Measurements from ENCODE around the gene TSPEAR. TPM values are rescaled to one million over a fixed set of nuclear protein-coding genes. Genes with fewer than 3 reads are reported as not detected.
"Not testable (repeated sequence)": the region's sequence is repeated elsewhere in the genome, so short reads cannot be mapped to it uniquely, and the experiment has no call there.

TSPEAR gene
- total RNA-seq, 1 donor from 2014 or later = not detected

GRCh38 chr21:44684077-44684476 lies 27.3 kb downstream of the TSPEAR start:
- no peak for DNase-seq (ENCODE audit: low read depth)

- DNase-seq (ENCODE audit: low read depth) = no peak
Observed at GRCh38 chr21:44682580-44683151, 28.7 kb downstream of the TSPEAR start.

DNA sequence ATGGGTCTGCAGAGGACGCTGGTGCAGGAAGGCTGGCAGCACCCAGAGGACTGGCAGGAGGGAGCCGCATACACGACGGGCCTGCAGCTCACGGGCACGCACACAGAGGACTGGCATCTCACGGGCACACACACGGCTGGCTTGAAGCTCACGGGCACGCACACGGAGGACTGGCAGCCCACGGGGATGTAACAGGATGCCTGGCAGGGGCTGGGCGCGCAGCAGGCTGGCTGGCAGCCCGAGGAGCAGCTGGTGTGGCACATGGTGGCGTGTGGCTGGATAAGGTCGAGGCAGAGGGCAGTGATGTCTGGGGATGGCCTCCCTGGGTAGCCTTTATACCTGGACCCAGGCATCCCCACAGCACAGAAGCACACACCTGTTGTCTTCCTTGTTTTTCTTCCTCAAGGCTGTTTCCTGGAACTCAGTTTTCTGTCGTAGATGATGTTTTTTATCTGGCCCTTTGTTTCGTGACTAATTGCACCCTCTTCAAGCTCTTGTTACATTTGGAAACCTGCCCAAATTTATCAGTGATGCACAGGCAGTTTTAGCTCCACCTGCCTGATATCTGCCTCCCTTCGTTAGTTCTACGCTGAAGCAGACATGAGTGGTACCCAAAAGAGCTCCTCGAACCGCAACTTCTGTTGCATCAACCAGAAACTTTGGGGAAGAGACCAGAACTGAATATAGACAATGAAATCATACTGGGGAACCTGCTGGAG lies 29.4 kb downstream of the TSPEAR start, which contains the start of gene KRTAP12-1:
TSS of gene KRTAP12-1 (minus strand) at position 303 of the 719 bp plus-strand sequence. CDS start at position 263, 40 bp downstream.
- DNase-seq (ENCODE audit: low read depth) = no peak

DNA sequence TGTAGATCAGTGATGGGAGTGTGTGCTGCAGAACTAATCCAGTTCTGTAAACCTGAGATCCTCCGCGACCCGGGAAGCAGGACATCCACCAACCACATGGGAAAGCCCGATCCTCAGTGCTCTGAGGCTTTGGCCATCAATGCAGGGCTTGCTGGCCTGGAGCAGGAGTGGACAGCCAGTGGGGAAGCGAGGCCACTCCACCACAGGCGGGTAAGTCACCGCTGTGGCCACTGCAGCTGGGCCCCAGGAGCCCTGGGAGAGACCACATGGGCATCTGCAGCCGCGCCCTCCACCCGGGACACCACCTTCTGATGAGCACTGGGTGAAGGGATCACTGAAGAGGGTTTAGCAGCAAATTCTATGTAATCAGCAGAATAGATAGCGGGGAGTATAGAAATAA lies 30.2 kb downstream of the TSPEAR start:
- no peak for DNase-seq (ENCODE audit: low read depth)

DNA sequence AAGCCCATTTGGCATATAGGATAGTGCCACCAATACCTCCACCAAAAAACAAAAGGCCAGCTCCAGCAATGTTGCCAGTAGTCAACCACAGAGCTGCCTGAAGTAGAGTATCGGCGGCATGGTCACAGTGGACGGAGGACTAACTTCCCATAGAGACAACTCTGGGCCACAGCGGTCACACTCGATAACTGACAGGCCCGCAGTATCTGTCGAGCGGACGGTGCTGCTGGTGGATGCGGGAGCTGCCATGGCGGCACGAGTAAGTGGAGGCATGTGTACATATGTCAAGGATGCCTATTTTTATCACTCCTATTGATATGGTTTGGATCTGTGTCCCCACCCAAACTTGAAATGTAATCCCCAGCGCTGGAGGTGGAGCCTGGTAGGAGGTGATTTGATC lies 33.5 kb downstream of the TSPEAR start:
- no peak for DNase-seq (ENCODE audit: low read depth)

GRCh38 chr21:44671911-44672310 lies 39.5 kb downstream of the TSPEAR start:
- DNase-seq (ENCODE audit: low read depth) = no peak

GRCh38 chr21:44670642-44671432 lies 40.5 kb downstream of the TSPEAR start:
- DNase-seq (ENCODE audit: low read depth) = no peak

DNA sequence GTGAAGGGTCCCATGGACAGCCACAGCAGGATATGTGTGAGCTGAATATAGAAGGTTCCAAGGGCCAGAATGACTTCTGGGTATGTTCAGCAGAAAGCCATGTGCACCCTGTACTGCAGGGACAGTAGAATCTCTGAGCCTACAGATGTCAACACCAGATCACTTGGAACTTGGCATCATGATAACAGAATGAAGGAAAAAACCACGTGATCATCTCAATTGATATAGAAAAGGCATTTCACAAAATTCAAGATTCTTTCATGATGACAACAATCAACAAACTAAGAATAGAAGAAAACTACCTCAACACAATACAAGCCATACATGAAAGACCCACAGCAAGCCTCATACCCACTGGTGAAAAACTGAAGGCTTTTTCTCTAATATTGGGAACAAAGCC lies 43.8 kb downstream of the TSPEAR start:
- no peak for DNase-seq (ENCODE audit: low read depth)

DNA sequence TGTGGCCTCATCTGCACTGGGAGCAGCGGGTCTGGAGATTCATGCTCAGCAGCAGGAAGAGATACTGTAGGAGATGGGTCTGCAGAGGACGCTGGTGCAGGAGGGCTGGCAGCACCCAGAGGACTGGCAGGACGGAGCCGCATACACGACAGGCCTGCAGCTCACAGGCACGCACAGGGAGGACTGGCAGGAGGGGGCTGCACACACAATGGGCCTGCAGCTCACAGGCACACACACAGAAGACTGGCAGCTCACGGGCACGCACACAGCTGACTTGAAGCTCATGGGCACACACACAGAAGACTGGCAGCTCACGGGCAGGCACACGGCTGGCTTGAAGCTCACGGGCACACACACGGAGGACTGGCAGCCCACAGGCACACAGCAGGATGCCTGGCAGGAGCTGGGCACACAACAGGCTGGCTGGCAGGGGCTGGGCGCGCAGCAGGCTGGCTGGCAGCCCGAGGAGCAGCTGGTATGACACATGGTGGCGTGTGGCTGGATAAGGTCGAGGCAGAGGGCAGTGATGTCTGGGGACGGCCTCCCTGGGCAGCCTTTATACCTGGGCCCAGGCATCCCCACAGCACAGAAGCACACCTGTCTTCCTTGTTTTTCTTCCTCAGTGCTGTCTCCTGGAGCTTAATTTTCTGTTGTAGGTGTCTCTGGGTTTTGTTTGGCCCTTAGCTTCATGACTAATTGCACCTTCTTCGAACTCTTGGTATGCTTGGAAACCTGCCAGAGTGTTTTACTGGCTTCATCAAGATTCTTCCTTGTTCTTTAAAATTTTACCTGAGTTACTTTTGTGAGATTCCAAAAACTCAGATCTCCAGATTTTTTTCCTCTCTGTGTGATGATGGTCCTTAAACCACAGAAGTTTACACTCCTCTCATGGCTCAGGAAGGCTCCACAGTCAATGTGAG lies 44.7 kb downstream of the TSPEAR start, which contains the start of gene KRTAP12-2:
TSS of gene KRTAP12-2 (minus strand) at position 527 of the 920 bp plus-strand sequence. CDS start at position 486, 41 bp downstream.
- DNase-seq (ENCODE audit: low read depth) = no peak

- DNase-seq (ENCODE audit: low read depth) = no peak
Observed at GRCh38 chr21:44664691-44665090, 46.7 kb downstream of the TSPEAR start.

DNA sequence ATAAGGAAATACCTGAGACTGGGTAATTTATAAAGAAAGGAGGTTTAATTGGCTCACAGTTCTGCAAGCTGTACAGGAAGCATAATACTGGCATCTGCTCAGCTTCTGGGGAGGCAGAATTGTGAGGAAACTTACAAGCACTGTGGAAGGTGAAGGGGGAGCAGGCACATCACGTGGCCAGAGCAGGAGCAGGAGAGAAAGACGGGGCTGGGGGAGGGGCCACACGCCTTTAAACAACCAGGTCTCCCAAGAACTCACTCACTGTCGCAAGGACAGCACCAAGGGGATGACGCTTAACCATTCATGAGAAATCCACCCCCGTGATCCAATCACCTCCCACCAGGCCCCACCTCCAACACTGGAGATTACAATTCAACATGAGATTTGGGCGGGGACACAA lies 49.8 kb downstream of the TSPEAR start:
- not testable (repeated sequence) for DNase-seq (ENCODE audit: low read depth)

DNA sequence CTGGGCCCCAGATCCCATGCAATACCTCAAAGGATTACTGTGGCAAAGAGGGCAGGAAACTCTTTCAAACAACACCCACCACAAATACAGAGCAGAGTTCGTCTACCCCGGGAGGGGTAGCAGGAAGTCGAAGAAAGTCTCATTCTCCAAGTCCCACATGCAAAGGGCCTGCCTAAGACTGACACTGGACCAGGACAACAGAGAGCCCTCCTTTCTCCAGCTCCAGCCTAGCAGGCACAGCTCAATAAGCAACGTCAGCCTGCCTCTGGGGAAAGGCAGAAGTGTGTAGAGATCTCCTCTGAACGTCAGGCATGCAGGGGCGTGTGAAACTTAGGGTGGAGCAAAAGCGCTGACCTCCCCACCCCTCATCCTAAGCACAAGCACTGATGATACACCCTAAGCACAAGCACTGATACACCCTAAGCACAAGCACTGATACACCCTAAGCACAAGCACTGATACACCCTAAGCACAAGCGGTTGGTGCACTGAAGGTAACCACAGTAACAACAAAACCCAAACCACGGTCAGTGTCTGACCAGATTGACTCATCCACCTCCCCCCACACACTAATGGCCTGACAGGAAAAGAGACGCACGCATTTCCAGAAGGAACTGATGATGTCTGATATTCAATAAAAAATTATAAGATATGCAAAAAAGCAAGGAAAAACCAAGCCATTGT lies 52.3 kb downstream of the TSPEAR start:
- no peak for DNase-seq (ENCODE audit: low read depth)

GRCh38 chr21:44658541-44658910 lies 52.8 kb downstream of the TSPEAR start:
- no peak for DNase-seq (ENCODE audit: low read depth)

DNA sequence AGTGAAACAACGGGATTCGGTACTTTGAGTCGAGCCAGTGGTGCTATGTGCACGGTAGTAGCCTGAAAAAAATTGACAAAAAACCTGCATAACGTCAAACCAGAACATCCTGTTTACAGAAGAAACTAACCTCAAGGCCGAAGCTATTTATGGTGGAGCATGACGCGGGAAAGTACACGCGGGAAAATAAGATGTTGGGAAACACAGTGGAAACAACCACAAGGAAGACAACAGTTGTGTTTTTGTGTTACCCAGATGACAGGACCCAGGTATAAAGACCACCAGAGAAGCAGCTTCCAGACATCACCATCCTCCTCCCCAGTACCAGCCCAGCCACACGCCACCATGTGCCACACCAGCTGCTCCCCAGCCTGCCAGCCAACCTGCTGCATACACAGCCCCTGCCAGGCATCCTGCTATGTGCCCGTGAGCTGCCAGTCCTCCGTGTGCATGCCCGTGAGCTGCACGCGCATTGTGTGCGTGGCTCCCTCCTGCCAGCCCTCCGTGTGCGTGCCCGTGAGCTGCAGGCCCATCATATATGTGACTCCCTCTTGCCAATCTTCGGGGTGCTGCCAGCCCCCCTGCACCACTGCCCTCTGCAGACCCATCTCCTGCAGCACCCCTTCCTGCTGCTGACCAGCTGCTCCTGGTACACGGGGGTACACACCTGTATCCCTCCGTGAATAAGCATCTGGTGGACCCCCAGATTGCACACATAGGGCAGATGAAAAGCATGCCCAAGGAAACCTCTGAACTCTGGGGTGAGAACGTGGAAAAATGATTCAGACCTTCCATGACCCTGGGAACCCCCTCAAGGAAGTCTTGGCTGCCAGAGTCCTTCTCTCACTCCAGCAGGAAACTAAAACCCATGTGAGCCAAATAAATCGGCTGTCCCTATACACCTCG lies 53.5 kb downstream of the TSPEAR start, which contains the start of gene KRTAP12-3:
TSS of gene KRTAP12-3 (plus strand) at position 298 of the 906 bp plus-strand sequence. CDS start at position 346, 48 bp downstream.
- no peak for DNase-seq (ENCODE audit: low read depth)

DNA sequence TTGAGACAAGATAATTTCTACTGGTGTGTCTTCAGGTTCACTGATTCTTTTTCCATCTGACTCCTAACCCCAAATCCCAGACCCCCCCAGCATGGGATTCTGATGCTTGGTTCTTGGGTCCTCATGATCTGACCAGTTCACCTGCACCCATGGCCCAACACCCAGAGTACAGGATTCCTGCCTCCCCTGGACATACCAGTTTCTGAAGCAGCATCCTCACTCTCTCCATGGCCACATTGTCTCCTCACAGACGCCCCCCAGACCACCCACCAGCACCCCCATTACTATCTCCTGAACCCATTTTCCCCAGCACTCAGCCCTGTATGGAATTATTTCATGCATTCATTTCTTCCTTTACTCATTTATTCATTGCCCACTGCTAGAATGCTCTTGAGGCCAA lies 54.5 kb downstream of the TSPEAR start:
- DNase-seq (ENCODE audit: low read depth) = no peak

DNA sequence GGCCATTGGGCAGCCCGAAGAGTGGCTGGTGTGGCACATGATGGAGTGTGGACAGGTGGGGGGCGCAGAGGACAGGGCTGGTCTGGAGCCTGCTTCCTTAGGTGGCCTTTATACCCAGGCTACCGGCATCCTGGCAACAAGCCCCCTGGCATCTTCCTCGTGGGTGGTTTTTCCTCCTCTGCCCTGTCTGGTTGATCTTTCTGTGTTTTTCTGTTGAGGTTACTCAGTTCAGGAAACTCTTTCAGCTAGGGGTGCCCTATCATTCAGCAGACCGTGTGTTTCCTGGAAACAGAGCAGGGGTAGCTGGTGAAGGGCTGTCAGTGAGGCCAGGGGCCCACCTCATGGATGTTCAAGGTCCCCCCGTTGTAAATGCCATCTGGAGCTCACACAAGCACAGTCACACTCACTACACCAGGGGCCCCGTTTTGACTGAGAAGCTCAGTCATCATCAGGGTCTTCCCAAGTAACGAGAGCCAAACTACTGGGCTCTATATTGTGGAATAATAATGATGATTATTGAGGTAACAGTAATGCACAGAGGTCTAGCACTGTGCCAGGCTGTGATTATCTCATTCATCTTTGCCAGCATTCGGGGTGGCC lies 56.7 kb downstream of the TSPEAR start, which contains the start of gene KRTAP12-4:
TSS of gene KRTAP12-4 (minus strand) at position 84 of the 600 bp plus-strand sequence. CDS start at position 39, 45 bp downstream.
- no peak for DNase-seq (ENCODE audit: low read depth)

DNA sequence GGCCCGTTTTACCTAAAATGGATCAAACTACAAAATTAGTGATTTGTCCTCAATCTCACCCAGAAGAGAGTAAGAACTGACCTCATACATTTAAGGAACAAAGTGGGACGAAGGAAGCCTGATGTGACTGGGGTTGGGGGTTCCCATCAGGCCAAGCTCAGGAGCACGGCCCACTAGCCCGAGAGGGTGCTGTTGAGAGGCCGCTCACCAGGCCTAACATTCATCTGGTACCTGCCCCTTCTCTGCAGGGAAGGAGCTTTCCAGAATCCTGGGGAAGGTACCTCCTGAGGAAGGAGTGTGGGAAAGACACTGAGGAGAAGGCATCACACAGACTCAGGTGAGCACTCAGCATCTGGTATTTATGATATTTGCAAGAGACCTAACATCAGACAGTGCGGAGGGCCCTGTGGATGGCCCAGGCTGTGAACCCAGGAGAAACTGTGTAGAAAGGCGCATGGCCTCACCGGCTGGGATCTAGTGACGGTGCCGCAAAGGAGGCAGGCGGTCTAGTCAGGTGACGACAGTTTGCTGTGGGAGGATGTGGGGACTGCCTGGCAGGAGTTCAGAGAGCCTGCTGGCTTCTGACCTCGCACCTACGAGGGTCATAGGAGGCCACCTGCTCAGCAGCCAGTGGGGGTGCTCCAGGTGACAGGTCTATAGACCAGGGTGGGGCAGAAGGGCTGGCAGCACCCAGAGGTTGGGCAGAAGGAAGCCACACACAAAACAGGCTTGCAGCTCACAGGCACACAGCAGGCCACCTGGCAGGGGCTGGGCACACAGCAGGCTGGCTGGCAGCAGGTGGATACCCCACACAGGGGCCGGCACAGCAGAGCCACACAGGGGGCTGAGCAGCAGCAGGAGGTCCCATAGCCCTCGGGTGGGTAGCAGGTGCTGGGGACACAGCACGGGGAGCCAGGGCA lies 57.5 kb downstream of the TSPEAR start:
- DNase-seq (ENCODE audit: low read depth) = no peak

DNA sequence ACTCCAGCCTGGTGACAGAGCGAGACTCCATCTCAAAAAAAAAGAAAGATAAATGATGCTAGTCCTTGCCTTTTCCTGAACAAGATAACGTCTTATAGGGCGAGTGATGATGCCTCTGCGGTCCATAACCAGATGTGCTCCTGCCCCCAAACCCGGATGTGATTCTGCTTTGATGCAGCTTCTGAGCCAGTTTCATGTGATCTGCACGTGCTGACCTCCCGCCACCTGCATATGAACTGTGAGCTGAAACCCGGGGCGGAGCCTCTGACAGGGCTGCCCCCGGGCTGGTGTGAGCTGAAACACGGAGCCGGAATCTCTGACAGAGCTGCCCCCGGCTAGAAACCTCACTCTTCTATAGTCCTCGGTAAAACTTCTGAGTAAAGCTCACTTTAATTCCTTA lies 58.2 kb downstream of the TSPEAR start:
- no peak for DNase-seq (ENCODE audit: low read depth)
